Skeletal muscle cell (primary cell): ENCODE results near the gene TM7SF2.

Experiments
- DNase-seq: peaks from one replicate; pipeline ENCODE4 v3.0.0-alpha.2; 2010; ENCODE audit warnings: low read depth
- H3K4me3 ChIP-seq: 2 replicates; pipeline ENCODE4 v1.5.1; 2011; ENCODE audit warnings: low read depth, mild to moderate bottlenecking, control low read depth, low read length, moderate library complexity

The TM7SF2 gene

DNA sequence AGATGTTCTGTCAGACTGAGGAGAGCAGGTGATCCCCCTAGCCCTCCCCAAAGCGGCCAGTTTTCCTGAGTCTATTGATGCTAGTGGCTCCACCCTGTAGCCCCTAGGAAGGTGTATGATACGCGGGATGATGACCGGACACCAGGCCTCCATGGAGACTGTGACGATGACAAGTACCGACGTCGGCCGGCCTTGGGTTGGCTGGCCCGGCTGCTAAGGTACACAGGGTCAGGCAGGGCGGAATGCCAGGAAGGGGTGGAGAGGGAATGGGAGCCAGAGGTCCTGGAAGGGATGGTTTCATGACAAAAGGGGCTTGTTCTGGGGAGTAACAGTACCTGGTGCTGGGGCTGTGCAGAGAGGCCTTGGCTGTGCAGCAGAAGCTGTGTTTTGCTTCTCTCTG is 24.5 kb upstream of the TM7SF2 start:
- H3K4me3 ChIP-seq = no peak overlapping the region

DNA sequence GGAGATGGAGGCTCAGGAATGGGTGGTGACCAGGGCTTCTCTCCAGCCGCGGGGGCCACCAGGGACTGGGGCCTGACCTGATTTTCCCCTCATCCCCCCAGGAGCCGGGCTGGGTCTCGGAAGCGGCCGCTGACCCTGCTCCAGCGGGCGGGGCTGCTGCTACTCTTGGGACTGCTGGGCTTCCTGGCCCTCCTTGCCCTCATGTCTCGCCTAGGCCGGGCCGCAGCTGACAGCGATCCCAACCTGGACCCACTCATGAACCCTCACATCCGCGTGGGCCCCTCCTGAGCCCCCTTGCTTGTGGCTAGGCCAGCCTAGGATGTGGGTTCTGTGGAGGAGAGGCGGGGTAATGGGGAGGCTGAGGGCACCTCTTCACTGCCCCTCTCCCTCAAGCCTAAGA is 23.8 kb upstream of the TM7SF2 start:
- H3K4me3 ChIP-seq = no peak overlapping the region
- no peak for DNase-seq

More for the DNA sequence above, 24.5 kb upstream of the TM7SF2 start:
- DNase-seq = no peak

DNA sequence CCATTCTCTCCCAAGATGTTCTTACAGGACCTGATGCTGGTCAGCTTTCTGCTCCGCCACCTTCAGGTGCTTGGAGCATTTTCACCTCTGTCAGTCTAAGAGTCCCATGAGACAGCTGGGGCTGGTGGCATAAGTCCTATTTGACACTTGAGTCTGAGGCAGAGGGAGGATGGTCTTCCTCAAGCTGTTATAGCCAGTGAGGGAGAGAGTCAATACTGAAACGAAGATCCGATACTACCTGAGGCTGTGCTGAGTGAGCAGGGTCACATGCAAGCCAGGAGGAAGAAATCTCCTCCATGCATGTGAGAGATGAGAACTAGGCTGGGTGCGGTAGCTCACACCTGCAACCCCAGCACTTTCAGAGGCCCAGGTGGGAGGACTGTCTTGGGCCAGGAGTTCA is 22.1 kb upstream of the TM7SF2 start:
- no peak for DNase-seq
- H3K4me3 ChIP-seq = no peak overlapping the region

DNA sequence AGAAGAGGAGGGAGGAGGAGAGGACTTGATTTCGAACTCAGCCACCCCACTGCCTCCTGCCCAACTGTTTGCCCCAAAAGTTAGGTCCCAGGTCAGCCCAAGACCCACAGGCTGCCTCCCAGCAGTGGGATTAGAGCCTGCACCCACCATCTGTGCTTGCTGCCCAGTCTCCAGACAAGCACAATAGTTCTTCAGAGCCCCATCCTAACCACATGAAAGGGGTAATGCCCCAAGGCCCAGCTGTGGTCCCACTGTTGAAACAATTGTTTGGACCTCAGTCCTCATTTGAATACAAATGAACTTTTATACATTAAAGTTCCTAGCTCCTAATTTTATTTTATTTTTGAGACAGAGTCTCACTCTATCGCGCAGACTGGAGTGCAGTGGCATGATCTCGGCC is 21.0 kb upstream of the TM7SF2 start:
- DNase-seq = no peak
- H3K4me3 ChIP-seq = no peak overlapping the region

DNA sequence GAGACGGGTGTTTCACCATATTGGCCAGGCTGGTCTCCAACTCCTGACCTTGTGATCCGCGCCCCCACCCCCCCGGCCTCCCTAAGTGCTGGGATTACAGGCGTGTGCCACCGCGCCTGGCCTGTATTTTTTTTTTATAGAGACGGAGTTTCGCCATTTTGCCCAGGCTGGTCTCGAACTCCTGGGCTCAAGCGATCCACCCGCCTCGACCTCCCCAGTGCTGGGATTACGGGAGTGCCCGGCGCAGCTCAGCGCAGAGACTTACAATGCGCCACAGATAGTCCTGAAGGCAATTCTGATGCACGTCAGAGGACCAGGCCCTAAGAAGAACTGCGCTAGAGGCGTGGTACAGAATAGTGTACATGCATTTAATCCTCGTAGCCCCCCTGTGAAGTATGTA is 16.2 kb upstream of the TM7SF2 start:
- H3K4me3 ChIP-seq = peak overlapping the region; percentile 73
- no peak for DNase-seq

DNA sequence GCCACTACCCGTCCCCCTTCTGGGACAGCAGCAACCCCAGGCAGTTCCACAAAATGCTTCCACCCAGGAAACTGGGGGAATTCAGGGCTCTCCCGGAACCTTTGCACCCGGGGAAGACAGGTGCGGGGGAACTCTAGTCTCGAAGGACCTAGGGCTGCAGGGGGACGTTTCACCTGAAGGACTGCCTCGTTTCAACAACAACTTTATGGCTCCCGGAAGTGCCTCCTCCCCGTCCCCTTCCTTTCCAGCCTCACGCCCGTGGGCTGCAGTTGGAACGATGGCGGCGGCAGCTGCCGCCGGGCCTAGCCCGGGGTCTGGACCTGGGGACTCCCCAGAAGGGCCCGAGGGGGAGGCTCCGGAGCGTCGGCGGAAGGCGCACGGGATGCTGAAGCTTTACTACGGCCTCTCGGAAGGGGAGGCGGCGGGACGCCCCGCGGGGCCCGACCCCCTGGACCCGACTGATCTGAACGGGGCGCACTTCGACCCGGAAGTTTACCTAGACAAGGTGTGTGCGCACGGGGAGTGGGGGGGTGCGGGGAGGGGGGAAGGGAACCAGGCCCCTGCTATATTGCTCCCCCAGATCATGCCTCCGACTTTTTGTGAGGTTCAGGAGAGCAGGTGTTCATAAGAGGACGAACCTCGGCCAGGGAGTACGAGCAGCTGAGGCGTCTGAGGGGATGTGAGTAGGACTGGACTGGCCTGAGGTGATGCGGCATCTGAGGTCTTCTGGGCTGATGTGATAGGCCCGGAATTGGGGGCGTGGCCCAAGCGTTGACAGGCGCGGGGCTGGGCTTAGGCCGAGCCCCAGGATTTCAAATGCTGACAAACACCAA is 15.5 kb upstream of the TM7SF2 start, which contains the start of gene VPS51:
Gene VPS51 (plus strand): TSS at position 241 of the 833 bp plus-strand sequence. CDS start 37 bp downstream, at position 278.
- peak within 1 kb of the TSS; percentile 73 for H3K4me3 ChIP-seq
- DNase-seq = peak; percentile 62

DNA sequence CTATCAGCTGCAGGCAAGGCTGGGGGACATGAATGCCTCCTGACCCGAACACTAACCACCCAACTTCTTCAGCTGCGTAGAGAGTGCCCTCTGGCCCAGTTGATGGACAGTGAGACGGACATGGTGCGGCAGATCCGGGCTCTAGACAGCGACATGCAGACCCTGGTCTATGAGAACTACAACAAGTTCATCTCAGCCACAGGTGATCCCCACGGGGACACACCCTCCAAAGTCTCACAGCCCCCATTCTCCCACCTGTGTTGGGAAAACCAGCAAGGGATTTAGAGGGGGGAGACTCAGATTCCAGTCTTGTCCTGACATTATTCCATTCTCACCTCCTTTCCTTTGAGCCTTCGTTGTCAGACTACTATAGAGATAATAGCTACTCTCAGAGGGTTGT is 14.7 kb upstream of the TM7SF2 start:
- DNase-seq = no peak
- H3K4me3 ChIP-seq = peak overlapping the region; percentile 73

DNA sequence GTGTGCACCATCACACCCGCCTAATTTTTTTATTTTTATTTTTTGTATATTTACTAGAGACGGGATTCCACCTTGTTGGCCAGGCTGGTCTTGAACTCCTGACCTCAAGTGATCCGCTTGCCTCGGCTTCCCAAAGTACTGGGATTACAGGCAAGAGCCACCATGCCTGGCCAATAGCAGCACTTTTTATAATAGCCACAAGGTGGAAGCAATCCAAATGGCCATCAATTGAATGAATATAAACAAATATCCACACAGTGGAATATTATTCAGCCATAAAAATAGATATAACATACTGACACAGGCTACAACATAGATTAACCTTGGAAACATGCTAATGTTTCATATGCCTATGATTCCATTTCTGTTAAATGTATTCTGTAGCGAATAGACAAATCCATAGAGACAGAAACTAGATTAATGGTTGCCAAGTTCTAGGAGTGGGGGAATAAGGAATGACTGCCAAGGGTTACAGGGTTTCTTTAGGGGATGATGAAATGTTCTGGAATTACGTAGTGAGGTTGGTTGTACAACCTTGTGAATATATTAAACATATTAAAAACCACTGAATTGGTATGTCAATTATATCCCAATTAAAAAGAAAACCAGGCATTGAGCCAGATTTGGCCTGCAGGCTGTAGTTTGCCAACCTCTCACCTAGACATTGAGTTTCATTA is 10.9 kb upstream of the TM7SF2 start:
- H3K4me3 ChIP-seq = no peak overlapping the region
- DNase-seq = no peak

DNA sequence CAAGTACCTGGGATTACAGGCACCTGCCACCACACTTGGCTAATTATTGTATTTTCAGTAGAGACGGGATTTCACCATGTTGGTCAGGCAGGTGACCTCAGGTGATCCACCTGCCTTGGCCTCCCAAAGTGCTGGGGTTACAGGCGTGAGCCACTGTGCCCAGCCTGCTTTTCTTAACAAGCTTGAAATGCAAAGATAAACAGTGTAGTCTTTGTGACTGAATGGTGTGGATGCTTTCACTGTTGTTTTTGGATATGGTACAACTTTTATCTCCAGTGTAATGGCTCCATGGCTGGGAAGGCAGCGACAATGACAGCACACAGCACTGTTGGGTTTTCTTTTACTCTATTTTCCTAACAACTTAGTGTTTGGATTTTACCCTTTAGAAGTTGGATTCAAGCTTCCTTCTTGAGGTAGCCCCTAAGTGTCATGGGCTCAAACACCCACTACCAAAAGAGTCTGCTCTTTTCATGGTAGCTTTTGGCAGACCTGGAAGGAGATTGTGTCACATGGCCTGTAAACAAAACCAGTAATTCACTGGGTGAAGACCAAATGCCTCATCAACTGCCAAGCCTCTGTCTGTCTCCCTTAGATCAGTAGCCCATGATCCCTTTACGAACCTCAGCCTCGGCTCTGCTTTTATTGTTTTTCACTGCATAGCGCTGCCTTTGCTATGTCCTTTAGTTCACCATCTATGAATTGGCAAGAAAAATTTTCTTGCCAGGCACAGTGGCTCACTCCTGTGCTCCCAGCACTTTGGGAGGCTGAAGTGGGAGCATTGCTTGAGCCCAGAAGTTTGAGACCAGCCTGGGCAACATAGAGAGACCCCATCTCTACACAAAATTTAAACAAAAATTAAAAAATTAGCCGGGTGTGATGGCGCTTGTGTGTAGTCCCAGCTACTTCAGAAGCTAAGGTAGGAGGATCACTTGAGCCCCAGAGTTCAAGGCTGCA is 9.3 kb upstream of the TM7SF2 start:
- H3K4me3 ChIP-seq = no peak overlapping the region
- no peak for DNase-seq

DNA sequence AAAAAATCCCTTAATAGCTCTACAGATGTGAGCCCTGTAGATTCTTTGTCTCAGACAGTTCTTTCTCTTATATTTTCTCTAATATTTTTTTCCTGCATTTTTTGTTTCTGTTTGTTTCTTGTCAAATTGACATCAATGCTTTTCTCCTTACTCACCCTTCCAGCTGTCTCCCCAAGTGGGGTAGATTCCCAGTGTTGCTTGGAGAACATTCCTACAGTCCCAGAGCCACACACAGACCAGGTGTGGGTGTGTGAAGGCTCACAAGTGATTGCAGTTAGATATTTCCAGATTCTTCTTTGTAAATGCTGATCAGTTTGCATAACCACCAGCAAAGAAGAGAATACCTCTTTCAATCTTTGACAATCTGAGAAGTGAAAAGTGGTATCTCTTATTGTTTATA is 8.2 kb upstream of the TM7SF2 start:
- H3K4me3 ChIP-seq = no peak overlapping the region
- no peak for DNase-seq

DNA sequence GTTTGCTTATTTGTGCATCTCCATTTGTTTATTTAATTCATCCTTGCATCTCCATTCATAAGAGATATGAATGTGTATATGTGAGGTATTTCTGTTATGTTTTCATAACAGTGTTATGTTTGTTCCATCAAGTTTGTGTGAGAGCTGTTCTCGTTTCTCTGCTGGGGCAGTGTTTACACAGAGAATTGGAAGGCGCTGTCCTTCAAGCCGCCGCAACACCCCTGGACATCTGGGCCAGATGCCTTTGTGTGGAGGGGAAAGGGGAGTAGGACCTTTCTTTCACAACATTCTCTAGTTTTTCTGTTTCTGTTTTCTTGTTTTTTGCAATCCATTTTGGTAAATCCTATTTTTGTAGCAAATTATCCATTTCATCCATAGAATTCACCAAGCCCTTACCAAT is 7.0 kb upstream of the TM7SF2 start:
- H3K4me3 ChIP-seq = no peak overlapping the region
- no peak for DNase-seq

DNA sequence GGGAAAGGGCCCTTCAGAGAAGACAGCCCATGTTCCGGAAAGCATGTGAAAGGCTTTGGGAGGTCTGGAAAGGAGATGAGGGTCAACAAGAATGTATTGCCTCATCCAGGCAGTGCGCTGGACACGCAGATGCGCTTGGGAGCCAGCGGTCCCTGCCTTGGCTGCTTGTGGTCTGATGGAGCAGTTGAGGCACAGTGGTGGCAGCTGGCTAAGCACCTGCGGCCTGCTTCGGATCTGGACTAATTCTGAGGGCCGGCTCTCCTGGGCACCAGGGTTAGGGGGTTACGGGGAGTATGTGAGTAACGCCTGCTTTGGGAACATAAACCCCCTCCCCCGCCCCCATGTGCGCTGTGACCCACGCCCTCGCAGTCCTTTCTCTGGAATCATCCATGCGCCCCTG is 4.6 kb upstream of the TM7SF2 start:
- DNase-seq = no peak
- H3K4me3 ChIP-seq = no peak overlapping the region

DNA sequence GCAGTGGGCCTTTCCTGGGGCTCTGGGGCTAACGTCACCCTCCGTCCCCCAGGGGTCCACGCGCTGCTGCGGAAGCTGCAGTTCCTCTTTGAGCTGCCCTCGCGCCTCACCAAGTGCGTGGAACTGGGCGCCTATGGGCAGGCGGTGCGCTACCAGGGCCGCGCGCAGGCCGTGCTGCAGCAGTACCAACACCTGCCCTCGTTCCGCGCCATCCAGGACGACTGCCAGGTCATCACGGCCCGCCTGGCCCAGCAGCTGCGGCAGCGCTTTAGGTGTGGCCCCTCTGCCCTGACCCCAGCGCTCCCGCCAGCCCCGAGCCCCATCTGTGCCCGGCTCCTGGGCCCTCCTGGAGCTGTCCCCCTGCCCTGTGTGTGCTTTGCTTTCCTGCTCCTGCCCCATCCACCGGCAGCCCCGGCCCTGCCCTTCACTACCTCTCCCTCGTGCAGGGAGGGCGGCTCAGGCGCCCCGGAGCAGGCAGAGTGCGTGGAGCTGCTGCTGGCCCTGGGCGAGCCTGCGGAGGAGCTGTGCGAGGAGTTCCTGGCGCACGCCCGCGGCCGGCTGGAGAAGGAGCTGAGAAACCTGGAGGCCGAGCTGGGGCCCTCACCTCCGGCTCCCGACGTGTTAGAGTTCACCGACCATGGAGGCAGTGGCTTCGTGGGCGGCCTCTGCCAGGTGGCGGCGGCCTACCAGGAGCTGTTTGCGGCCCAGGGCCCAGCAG is 3.8 kb upstream of the TM7SF2 start:
- DNase-seq = no peak
- no peak overlapping the region for H3K4me3 ChIP-seq

DNA sequence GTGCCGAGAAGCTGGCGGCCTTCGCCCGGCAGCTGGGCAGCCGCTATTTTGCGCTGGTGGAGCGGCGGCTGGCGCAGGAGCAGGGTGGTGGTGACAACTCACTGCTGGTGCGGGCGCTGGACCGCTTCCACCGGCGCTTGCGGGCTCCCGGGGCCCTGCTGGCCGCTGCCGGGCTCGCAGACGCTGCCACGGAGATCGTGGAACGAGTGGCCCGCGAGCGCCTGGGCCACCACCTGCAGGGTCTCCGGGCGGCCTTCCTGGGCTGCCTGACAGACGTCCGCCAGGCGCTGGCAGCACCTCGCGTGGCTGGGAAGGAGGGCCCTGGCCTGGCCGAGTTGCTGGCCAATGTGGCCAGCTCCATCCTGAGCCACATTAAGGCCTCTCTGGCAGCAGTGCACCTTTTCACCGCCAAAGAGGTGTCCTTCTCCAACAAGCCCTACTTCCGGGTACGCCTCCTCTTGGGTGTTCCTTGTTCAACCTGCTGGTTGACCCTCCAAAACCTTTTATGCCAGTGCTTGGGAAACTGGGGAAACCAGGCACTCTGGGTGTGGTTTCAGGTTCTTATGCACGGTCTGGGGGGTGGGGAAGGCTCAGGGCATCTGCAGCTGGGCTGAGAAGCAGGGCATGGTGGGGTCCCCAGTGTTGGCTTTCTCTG is 3.1 kb upstream of the TM7SF2 start:
- no peak overlapping the region for H3K4me3 ChIP-seq
- no peak for DNase-seq

DNA sequence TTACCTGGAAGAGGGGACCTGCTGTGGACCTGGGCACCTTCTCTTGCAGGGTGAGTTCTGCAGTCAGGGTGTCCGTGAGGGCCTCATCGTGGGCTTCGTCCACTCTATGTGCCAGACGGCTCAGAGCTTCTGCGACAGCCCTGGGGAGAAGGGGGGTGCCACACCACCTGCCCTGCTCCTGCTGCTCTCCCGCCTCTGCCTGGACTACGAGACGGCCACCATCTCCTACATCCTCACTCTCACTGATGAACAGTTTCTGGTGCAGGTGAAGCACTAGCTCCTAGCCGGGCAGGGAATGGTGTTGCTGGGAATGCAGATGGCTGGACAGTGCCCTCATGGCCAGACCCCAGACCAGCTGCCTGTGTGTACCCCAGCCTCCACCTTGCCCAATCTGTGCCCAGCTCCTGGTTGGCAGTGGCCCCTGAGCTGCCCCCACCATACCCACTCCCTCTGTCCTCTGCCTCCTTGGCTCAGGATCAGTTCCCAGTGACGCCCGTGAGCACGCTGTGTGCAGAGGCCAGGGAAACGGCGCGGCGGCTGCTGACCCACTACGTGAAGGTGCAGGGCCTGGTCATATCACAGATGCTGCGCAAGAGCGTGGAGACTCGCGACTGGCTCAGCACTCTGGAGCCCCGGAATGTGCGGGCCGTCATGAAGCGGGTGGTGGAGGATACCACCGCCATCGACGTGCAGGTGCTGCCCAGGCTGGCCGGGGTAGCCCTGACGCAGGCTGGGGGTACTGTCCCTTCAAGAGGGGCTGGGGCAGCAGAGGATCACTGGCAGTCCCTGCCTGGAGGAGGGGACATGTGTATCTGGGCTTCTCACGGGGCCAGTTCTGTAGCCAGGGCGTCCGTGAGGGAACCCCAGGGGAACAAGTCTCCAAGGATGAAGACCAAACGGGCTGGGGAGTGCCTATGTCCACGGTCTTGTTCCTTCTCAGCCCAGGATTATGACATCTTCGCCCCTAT is 2.2 kb upstream of the TM7SF2 start:
- H3K4me3 ChIP-seq = no peak overlapping the region
- DNase-seq = no peak

DNA sequence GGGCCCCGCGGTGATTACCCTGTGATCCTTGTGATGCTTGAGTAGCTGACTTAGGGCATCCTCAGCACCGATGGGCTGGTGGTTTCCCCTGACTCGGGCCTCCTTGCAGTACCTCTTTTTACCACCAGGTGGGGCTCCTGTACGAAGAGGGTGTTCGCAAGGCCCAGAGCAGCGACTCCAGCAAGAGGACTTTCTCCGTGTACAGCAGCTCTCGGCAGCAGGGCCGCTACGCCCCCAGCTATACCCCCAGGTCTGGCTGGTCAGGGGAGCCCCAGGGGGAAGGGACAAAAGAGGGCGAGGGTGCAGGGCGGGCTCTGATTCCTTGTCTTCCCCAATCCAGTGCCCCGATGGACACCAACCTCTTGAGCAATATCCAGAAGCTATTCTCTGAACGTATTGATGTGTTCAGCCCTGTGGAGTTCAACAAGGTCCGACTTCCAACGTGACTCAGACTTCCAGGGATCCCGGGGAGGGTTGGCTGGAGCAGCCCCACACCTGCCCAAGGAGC is 1.3 kb upstream of the TM7SF2 start:
- H3K4me3 ChIP-seq = no peak overlapping the region

DNA sequence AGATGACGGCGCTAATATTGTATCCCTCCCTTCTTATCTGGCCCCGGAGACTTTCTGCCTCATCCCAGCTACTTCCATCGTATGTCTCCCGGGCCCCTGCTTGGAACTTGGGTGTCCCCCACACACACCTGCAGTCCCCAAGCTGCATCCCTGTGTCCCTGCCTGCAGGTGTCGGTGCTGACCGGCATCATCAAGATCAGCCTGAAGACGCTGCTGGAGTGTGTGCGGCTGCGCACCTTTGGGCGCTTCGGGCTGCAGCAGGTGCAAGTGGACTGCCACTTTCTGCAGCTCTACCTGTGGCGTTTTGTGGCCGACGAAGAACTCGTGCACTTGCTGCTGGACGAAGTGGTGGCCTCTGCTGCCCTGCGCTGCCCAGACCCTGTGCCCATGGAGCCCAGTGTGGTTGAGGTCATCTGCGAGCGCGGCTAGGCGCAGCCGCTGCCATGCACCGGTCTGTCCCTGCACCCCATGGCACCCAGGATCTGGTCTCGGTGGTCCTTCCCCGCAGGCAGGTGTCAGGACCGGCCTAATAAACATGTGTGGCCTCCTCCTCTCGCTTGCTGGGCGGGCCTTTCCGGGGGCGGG is 421 bp upstream of the TM7SF2 start:
- no peak overlapping the region for H3K4me3 ChIP-seq
- DNase-seq = no peak

More for the DNA sequence above, 1.3 kb upstream of the TM7SF2 start:
- DNase-seq = no peak
